Stimulated activated CD4-positive, alpha-beta T cell treated with anti-CD3 and anti-CD28 coated beads, Interleukin-15, amount 100 ng/mL, for 24 hours (primary cell): ENCODE measurements around the gene ASCL4.

Experiments used
- DNase-seq: peaks from one replicate; pipeline ENCODE4 v3.0.0-alpha.2; 2020

The ASCL4 gene

DNA sequence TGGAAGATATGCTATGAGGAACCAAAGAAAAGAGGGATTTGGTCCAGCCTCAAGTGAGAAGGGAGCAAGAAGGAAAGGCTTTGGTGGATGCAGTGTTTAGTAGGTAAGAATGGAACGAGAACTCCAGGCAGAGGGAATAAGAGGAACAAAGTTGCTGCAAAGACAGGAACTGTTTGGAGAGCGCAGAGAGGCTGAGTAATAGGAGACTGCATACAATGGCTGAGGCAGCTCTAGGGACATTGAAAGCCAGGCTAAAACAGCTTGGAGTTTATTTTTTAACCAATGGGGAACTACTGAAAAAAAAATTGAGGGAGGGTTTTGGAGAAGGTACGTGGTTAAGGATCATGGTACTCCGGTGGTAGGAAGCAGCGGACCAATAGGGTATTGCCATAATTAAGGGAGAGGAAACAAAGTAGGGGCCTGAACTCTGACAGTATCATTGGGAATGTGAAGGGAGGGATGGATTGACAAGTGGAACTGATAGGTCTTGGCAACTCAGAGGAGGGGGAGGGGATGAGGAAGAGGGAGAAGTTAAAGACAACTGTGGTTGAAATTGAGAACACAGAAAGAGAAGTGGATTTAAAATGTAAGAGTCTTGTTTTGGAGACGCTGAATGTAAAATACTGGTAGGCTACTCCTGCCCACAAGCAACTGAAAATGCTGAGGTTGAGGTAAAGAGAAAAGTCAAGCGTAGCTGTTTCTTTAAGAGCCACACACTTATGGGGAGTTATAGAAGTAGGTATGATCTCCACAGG lies 4.8 kb downstream of the ASCL4 start:
- no peak for DNase-seq

DNA sequence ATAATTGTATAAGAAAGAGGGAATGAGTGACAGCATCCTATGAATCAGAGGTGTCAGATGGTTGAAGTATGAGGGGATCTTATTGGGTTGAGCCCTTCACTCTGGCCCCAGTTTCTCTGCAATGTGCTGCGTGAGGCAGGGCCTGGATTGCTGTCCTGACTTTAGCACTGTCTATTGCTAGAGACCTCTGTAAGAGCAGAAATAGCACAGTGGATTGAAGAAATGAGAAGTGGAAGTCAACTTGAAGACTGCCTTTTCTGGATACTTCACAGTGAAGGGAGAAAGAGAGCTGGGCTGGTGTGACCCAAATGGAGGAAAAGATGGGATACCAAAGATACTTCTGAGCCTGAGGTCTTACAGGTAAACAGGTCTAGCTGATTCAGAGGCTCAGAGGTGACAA lies 5.8 kb downstream of the ASCL4 start:
- DNase-seq, result no peak

DNA sequence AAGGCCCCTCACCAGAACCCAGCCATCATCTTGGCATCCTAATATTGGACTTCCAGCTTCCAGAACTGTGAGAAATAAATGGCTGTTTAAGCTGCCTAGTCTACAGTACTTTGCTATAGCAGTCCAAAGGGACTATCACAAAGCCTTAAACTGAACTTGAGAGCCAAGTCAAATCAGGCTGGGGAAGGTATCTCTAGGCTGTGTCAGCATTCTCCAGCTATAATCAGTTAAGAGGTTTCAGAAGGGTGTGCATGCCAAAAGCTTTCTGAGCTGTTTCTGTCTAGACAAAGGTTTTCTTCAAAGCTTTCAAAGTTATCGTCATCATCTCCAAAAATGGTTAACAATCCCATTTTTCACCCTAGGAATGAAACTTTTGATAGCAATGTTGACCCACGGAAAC lies 7.6 kb downstream of the ASCL4 start:
- no peak for DNase-seq

DNA sequence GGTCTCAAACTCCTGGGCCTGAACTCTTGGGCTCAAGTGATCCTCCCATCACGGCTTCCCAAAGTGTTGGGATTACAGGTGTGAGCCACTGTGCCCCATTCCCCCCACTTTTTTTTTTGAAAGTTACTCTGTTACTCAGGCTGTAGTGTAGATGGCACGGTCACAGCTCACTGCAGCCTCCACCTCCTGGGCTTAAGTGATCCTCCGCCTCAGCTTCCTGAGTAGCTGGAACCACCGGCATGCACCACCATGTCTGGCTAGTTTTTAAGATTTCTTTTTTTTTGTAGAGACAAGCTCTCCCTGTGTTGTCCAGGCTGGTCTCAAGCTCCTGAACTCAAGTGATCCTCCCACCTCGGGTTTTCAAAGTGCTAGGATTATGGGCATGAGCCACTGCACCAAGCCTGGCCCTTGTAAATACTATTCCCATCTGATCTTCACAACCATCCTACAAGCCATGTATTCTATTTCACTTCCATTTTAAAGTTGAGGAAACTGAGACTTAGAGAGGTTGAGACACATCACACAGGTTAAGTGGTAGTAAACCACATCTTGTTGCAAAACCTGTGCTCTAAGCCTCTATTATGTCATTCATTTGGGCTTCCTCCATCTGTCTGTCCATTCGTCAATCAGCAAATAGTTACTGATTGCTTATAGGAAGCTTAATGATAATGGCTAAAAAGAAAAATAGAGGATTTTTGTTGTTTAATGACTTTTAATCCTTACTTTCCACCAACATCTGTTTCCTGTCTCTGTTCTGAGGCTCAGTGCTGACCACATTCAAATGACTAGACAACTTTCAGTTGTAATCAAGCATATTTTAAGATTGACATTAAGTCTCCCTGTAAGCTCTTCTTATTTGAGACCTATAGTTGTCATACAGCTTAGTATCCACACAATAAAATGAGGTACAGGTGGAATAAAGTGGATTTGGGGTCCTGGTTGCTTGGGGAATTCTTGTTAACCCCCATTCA lies 9.2 kb downstream of the ASCL4 start:
- no peak for DNase-seq

DNA sequence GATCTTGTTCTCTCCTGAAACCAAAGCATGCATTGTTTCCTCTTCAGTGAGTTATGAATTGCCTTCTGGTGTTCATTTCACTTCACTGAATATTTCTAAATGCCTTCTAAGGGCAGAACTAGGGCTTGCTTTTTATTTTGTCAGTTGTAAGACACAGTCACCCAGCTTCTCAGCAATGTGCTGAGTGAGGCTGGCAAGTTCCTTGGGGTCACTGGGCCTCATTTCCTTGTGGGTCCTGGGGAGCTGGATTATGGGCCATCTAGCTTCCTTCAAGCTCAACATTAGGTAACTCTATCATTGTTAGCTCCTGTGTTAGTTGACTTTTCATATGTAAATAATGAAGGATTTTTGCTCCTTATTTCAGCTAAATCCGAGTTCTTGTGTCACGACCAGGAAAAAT lies 13.8 kb downstream of the ASCL4 start:
- no peak for DNase-seq

DNA sequence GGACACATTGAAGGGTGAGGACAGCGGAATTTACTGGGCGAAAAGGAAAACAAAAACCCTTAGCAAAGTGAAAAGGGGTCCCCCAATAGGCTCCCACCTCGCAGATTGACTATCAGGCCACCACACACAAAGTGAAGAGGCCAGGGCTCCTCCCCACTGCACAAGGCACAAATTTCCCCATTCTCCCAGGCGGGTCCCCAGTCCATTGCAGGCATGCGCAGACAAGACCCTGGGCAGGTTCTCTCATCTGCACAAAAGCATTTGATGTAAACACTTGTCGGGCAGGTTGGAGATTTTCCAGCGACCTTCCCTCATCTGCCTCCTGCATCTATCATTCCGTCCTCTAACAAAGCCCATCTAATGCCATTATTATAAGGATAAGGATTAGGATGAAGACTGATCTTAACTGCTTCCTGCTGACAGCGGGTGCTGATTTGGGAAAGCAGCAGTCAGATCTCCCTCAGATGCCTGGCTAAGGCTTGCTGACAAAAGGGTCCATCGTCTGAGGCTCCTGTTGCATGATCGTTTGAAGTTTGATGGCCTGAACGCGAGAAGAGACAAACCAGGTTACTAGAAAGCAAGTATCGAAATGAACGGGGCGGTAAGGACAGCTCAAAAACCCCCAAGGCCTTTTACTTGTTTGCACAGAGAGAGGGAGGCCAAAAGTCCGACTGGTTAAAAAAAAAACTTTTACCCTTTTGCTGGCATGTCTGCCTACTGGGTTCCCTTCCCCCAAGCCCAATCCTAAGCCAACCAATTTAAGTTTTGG lies 14.4 kb downstream of the ASCL4 start:
- no peak for DNase-seq

DNA sequence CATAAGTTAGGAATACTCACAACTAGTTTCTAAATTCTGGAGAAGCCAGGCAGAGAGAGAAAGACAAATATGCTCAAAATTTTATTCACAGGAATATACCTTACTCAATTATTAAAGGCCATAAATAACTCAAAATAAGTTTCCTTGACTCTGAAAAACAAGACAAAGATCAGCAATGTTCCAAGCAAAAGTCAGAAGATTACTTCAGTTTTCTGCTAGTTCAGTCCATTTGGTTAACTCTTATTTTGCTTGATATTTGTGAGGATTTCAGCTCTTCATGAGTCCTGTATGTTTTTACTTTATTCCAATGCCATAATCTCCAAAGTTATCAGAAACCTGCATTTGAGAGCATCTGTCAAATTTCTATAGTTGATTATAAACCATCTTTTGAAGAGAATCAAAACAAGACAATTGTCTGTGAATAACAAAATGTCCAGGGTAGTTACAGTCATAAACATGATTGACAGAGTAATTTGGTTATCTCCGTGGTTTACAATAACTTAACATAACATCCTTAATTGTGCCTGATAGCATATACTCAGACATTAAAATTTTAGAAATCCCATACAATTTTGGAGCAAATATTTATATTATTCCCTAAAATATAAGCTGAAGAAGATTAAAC lies 17.1 kb downstream of the ASCL4 start:
- DNase-seq, result no peak

DNA sequence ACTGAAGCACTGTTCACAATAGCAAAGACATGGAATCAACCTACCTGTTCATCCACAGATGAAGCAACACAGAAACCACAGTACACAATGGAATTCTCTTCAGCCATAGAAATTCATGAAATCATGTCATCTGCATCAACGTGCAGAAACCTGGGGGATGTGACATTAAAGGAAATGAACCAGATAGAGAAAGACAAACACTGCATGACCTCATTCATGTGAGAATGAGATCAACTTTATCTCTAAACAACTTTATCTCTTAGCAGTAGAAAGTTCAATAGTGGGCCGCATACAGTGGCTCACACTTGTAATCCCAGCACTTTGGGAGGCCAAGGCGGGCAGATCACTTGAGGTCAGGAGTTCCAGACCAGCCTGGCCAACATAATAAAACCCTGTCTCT lies 19.9 kb downstream of the ASCL4 start:
- DNase-seq, result no peak

DNA sequence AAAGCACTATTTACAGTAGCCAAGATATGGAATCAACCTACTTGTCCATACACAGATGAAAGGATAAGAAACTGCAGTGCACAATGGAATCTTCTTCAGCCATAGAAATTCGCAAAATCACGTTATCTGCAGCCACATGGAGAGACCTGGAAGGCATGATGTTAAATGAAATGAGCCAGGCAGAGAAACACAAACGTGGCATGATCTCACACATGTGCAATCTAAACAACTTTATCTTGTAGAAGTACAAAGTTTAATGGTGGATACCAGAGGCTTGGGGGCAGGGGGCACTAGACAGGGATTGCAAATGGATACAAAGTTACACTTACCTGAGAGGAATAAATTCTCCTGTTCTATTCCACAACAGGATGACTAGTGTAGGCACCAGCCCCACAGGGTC lies 24.1 kb downstream of the ASCL4 start:
- DNase-seq, result no peak

DNA sequence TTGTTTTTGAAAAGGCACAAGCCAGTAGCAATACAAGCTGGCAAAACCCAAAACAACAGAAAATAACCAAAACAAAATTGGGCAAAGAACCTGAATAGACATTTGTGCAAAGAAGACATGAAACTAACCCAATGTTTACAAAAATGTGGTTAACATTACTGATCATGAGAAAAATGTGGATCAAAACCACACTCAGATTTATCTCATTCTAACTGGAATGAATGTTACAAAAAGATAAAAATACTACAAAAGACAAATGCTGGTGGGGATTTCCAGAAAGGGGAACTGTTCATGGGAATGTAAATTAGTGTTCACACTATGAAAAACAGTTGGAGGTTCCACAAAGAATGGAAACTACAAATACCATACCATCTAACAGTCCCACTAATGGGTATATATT lies 26.6 kb downstream of the ASCL4 start:
- DNase-seq, result no peak

DNA sequence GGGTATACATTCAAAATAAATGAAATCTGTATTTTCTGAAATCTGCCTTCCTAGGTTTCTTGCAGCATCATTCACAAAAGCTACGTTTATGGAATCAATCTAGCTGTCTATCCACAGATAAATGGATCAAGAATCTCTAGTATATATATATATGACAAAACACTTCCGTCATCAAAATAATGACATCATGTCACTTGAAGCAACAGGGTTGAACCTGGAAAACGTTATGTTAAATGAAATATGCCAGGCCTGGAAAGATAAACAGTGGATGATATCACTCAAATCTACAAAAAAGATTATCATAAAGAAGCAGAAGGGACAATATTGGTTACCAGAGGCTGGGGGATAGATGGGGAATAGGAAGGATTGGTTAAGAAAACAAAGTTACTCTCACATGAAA lies 28.6 kb downstream of the ASCL4 start:
- no peak for DNase-seq

DNA sequence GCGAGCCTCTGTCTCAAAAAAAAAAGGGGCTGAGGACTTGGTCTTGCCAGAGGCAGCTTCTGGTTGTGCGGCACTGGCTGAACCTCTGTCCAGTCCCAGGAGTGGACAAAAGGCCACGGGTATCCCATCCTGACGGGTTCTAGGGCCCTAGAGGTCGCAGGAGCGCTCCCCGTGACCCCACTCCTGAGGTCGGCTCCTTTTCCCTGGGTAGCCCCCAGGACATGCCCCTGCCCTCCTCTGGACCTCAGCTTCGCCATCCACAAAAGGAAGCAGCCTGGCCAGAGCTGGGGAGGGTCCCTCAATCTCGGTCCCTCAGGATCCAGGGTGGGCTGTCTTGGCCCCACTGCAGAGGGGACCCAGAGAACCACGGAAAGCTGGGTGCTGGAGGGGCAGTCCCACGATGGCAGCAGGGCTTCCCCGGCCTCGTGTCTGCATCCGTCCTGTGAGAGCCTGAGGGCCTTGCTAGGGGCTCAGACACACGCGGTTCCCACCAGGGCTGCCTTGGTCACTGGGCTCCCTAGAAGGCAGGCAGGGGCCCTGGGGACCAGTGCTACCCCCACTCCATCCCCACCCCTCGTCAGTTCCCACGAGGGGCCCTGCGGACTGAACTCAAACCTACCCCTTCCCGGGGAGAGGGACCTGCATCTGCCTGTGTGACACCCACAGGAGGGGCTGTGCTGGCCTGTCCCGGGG lies 31.1 kb downstream of the ASCL4 start:
- DNase-seq, result no peak

DNA sequence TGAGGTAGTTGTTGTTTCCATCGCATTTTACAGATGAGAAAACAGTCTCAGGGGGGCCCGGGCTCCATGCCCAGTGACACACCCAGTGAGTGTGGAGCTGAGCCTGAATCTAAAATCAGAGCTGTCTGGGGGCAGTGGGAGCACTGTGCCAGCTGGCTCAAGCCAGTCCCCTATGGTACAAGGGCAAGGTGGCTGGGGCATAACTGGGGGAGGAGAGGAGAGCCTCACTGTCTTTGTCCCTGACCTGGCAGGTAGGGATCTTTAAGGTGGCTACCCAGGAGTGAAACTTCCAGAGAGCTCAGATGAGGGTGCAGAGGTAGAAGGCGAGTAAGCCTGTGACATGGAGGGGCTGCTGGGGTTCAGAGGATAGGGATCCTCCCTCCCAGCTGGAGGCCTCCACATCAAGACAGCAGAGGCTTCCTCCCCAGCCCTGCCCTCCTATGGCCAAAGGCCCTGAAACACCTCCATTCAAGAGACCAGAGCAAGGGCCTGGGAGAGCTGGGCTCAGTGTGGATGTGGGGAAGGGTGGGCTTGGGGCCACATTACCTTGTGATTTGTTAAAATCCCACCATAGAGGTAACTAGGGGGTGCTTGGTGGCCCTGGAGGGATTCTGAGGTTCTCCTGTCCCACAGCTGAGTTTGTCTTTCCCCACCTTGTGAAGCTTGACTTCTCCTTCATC lies 33.1 kb downstream of the ASCL4 start:
- DNase-seq, result no peak

DNA sequence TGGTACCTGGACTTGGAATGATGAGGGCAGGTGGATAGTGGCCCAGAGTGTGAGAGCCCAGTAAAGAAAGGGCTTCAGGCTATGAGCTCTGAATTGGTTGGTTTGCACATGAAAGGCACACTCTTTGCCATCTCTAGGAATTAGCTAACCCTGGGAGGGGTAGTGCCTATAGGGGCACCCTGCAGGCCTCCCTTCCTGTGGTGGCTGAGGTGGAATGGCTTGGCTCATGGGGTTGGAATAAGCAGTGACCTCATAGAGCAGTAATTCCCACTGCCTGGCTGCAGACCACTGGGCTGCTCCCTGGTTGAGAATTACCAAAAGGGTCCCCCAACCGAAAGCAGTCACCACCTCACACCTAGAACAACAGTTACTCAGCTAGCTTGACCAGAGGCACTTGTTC lies 42.7 kb downstream of the ASCL4 start:
- DNase-seq, result no peak

DNA sequence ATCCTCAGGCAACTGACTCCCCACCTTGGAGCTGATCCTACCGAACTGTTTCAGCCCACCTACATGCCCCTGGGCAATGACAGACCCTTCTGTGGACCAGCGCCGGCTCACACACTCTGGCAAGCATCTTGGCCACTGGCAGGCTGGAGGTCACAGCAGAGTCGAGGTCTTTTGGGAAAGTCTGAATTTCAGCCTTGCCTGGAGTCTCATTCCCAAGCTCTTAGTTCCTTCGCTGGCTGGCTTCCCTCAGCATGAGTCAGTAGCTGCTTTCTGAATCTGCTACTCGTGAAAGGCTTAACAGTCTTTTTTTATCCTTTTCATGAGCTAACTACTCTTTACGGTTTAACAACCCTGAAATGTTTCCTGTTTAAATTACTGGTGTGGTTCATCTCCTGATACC lies 44.5 kb downstream of the ASCL4 start:
- DNase-seq, result no peak

DNA sequence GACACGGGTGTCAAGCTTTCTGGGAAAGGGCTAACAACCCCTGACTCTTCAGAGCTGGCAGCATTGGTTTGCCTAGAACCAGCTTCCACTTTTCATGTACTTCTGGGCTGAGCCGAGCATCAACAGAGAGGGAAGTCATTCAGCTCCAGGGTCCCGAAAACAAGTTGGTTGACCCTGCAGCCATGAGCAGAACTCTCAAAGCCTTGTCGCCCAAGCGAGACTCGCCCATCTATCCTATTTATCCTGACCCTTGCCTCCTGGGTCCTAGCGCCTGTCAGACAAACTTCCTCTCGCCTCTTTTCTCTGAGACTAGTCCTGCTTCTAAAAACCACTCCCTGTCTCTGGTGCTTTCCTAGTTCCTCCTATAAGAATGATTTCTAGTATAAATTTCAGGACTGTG lies 47.9 kb downstream of the ASCL4 start:
- DNase-seq, result no peak
